Fibroblast of peridontal ligament (primary cell): ENCODE measurements around the gene MC5R.
A peak's percentile ranks its signal among the peaks of the same experiment; 100 is the strongest.

Source experiments
- DNase-seq: peaks from one replicate; pipeline ENCODE4 v3.0.0-alpha.2; 2010; ENCODE audit errors: extremely low read depth

Gene MC5R

GRCh38 chr18:13823707-13824395 is at the start of gene MC5R:
TSS of gene MC5R (plus strand) at chr18:13824149. CDS start at chr18:13825766, 1,617 bp downstream.
- peak; percentile 18 for DNase-seq

GRCh38 chr18:13775058-13775457 is 48.9 kb upstream of the MC5R start:
- DNase-seq: no peak

GRCh38 chr18:13791181-13791580 is 32.8 kb upstream of the MC5R start:
- DNase-seq: no peak

GRCh38 chr18:13793819-13794218 is 30.1 kb upstream of the MC5R start:
- no peak for DNase-seq

- no peak for DNase-seq
These were observed 27.4 kb upstream of the MC5R start for GRCh38 chr18:13796515-13796914.

GRCh38 chr18:13797157-13797611 is 26.8 kb upstream of the MC5R start:
- no peak for DNase-seq

GRCh38 chr18:13799396-13799795 is 24.6 kb upstream of the MC5R start:
- DNase-seq: no peak

- DNase-seq: peak; percentile 2
These were observed 23.3 kb upstream of the MC5R start for GRCh38 chr18:13800505-13801259.

- DNase-seq: no peak
These were observed 22.7 kb upstream of the MC5R start for GRCh38 chr18:13801260-13801601.

- DNase-seq: no peak
These were observed 19.6 kb upstream of the MC5R start for GRCh38 chr18:13804305-13804704.

GRCh38 chr18:13808294-13809042 is 15.5 kb upstream of the MC5R start:
- DNase-seq: no peak

- no peak for DNase-seq
These were observed 14.9 kb upstream of the MC5R start for GRCh38 chr18:13809043-13809430.

- DNase-seq: no peak
These were observed 14.3 kb upstream of the MC5R start for GRCh38 chr18:13809531-13810255.

GRCh38 chr18:13810950-13811485 is 12.9 kb upstream of the MC5R start:
- DNase-seq: no peak

GRCh38 chr18:13811993-13812392 is 12.0 kb upstream of the MC5R start:
- DNase-seq: no peak

- DNase-seq: peak; percentile 66
These were observed 10.6 kb upstream of the MC5R start for GRCh38 chr18:13813271-13813849.

- DNase-seq: no peak
These were observed 2.3 kb downstream of the MC5R start for GRCh38 chr18:13826209-13826608.

- no peak for DNase-seq
These were observed 8.0 kb downstream of the MC5R start for GRCh38 chr18:13831864-13832508.

GRCh38 chr18:13834496-13835015 is 10.6 kb downstream of the MC5R start:
- DNase-seq: no peak

GRCh38 chr18:13835202-13835601 is 11.3 kb downstream of the MC5R start:
- DNase-seq: no peak

- no peak for DNase-seq
These were observed 12.6 kb downstream of the MC5R start for GRCh38 chr18:13836559-13836958.
